Karpas-422 (cell line): ENCODE measurements around the gene FCMR. TPM values are rescaled to one million over a fixed set of nuclear protein-coding genes. Genes with fewer than 3 reads are reported as not detected.

ENCODE experiments used
- DNase-seq: peaks from one replicate; pipeline ENCODE4 v3.0.0-alpha.2; 2015
- H2AFZ ChIP-seq: fragments of 200-600 bp; sonication (generic); 2 replicates; pipeline ENCODE4 v1.6.1; 2014; ENCODE audit warnings: antibody characterized with exemption, low read length, mixed read lengths
- H3K27ac ChIP-seq: fragments of 200-600 bp; sonication (generic); 2 replicates; pipeline ENCODE4 v1.5.1; 2014; ENCODE audit warnings: mild to moderate bottlenecking, low read length, moderate library complexity
- H3K27me3 ChIP-seq: fragments of 200-600 bp; sonication (generic); 2 replicates; pipeline ENCODE4 v1.6.1; 2014; ENCODE audit warnings: low read length, mixed read lengths
- H3K36me3 ChIP-seq: fragments of 200-600 bp; sonication (generic); 2 replicates; pipeline ENCODE4 v1.6.1; 2014; ENCODE audit warnings: low read length, mixed read lengths; ENCODE audit not compliant: insufficient read depth
- H3K4me1 ChIP-seq: fragments of 200-600 bp; sonication (generic); 2 replicates; pipeline ENCODE4 v1.6.1; 2014; ENCODE audit warnings: mild to moderate bottlenecking, low read length, mixed read lengths
- H3K4me2 ChIP-seq: fragments of 200-600 bp; sonication (generic); 2 replicates; pipeline ENCODE4 v1.6.1; 2014; ENCODE audit warnings: low read length, low read depth, mild to moderate bottlenecking; ENCODE audit not compliant: poor library complexity, severe bottlenecking
- H3K4me3 ChIP-seq: fragments of 200-600 bp; sonication (generic); 2 replicates; pipeline ENCODE4 v1.5.1; 2014; ENCODE audit warnings: mild to moderate bottlenecking, antibody characterized with exemption, low read length, mixed read lengths
- H3K79me2 ChIP-seq: fragments of 200-600 bp; sonication (generic); 2 replicates; pipeline ENCODE4 v1.6.1; 2014; ENCODE audit warnings: mild to moderate bottlenecking, low read length, mixed read lengths
- H3K9ac ChIP-seq: fragments of 200-600 bp; sonication (generic); 2 replicates; pipeline ENCODE4 v1.6.0; 2014; ENCODE audit warnings: low read length
- H3K9me2 ChIP-seq: fragments of 200-600 bp; sonication (generic), shearing (Covaris generic); replicated peaks from 2 replicates; pipeline ENCODE4 v1.6.0; 2014; ENCODE audit warnings: mild to moderate bottlenecking, low read length, moderate library complexity; ENCODE audit not compliant: insufficient read depth
- H3K9me3 ChIP-seq: fragments of 300-700, 200-600 bp; sonication (generic); 2 replicates; pipeline ENCODE4 v1.6.1; 2014; ENCODE audit warnings: low read length, mixed read lengths
- H4K20me1 ChIP-seq: fragments of 200-600 bp; sonication (generic); 2 replicates; pipeline ENCODE4 v1.6.1; 2014; ENCODE audit warnings: mild to moderate bottlenecking, antibody characterized with exemption, low read length, low read depth; ENCODE audit not compliant: insufficient read depth
- total RNA-seq: library from RNA; depleted of rRNA; stranded (reverse); fragments of >200 nt; shearing (Covaris generic); gene quantifications from 2 replicates; pipeline ENCODE4 v1.2.3, GENCODE V29; 2014; ENCODE audit warnings: low replicate concordance; rRNA removed

Gene FCMR, protein sequence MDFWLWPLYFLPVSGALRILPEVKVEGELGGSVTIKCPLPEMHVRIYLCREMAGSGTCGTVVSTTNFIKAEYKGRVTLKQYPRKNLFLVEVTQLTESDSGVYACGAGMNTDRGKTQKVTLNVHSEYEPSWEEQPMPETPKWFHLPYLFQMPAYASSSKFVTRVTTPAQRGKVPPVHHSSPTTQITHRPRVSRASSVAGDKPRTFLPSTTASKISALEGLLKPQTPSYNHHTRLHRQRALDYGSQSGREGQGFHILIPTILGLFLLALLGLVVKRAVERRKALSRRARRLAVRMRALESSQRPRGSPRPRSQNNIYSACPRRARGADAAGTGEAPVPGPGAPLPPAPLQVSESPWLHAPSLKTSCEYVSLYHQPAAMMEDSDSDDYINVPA
- total RNA-seq = not detected in 2 replicates

DNA sequence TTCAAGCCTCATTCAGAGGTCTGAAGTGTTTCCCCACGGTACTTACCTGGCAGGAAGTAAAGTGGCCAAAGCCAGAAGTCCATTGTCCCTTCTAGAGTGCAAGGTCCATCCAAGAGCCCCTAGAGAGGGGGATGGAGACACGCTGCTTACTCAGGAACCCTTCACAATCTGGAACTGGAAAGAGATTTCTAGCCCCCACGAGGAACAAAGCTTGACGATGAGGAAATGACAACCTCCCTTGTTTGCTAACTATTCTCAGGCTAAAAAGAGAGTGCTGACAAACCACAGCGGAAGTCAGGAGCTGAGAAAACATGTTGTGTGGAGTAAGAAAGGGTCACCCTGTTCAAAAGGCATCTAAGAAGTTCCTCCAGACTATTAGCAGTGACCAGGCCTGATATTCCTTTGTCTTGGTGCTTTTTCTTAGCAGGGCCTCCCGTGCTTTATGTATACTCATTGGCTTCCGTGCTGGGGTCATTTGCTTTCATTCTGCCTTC is at the start of gene FCMR:
Gene FCMR, minus strand, starts transcription at position 170 of the 494 bp plus-strand sequence. Its CDS starts 87 bp downstream, at position 83.
- H3K4me3 ChIP-seq = no peak within 1 kb of the TSS

DNA sequence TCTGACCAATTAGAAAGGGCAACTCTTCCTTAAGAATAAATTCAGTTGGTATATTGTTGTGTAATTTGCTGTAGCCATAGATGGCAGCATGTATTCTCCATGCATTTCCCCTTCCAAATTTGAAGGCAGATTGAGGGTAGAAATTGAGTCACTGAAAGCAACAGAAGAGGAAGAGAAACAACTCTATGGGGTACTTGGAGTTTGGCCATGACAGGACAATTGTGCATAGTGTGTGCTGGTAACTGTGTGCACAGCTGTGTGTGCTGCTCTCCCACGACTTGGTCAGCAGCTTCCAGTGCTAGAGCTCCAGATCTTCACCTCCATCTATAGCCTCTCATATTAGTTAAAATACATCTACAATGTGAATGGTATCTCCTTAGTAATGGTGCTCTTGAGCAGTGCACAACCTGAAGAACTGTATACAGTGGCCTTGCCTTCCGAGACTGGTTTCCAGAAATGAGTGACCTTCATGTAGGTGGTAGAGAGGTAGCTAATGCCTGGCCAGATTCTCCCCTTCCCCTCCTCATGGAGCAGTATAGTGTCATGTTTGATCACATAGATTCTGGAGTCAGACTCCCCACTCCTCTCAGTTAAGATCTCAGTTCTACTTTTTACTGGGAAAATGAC is 49.4 kb upstream of the FCMR start:
- Histone ChIP-seq H3K79me2 (no peaks in the 10 kb centered on the region), H3K36me3 (no peaks in the 10 kb centered on the region), H2AFZ (no peak overlapping the region), H3K9me3 (no peaks in the 10 kb centered on the region), H3K9ac (no peak overlapping the region), H4K20me1 (no peaks in the 10 kb centered on the region), H3K4me2 (no peak overlapping the region), H3K4me3 (no peak overlapping the region), H3K27ac (no peak overlapping the region), H3K4me1 (no peaks in the 10 kb centered on the region), H3K9me2 (no peaks in the 10 kb centered on the region), H3K27me3 (no peaks in the 10 kb centered on the region)
- no peak for DNase-seq

More for the DNA sequence above, at the start of gene FCMR:
- Histone ChIP-seq H3K79me2 (no peaks in the 10 kb centered on the region), H3K9me3 (no peaks in the 10 kb centered on the region), H3K27ac (no peak within 1 kb of the TSS), H3K27me3 (no peaks in the 10 kb centered on the region), H3K4me2 (no peak within 1 kb of the TSS), H2AFZ (no peak within 1 kb of the TSS), H3K9ac (no peak within 1 kb of the TSS), H3K9me2 (no peaks in the 10 kb centered on the region), H3K4me1 (no peaks in the 10 kb centered on the region), H4K20me1 (no peaks in the 10 kb centered on the region), H3K36me3 (no peaks in the 10 kb centered on the region)
- DNase-seq = no peak

DNA sequence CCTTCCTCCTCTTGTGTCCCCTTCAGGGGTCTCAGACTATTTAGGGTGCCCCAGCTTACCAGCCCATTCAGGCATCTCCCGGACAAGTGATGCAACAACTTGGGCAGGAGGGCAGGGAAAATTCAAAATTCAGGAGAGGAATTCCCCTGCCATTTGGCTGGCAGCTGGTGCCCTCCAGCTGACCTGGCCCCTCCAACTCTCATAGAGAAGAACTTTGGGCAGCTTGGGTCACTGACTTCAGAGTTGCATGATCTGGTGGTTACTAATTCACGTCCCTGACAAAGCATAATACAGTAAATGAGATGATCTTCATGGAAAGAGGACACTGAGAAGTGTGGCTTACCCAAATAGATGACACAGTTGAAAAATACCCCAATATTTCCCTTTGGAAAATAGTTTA is 48.7 kb upstream of the FCMR start, which contains the start of gene FCAMR:
Gene FCAMR, minus strand, starts transcription at position 15 of the 400 bp plus-strand sequence. CDS start 335 bp downstream, outside the sequence.
- Histone ChIP-seq H3K9me3 (no peaks in the 10 kb centered on the region), H4K20me1 (no peaks in the 10 kb centered on the region), H3K79me2 (no peaks in the 10 kb centered on the region), H3K4me2 (no peak within 1 kb of the TSS), H3K36me3 (no peaks in the 10 kb centered on the region), H2AFZ (no peak within 1 kb of the TSS), H3K4me1 (no peaks in the 10 kb centered on the region), H3K27me3 (no peaks in the 10 kb centered on the region), H3K9ac (no peak within 1 kb of the TSS), H3K4me3 (no peak within 1 kb of the TSS), H3K27ac (no peak within 1 kb of the TSS), H3K9me2 (no peaks in the 10 kb centered on the region)
- DNase-seq = no peak

DNA sequence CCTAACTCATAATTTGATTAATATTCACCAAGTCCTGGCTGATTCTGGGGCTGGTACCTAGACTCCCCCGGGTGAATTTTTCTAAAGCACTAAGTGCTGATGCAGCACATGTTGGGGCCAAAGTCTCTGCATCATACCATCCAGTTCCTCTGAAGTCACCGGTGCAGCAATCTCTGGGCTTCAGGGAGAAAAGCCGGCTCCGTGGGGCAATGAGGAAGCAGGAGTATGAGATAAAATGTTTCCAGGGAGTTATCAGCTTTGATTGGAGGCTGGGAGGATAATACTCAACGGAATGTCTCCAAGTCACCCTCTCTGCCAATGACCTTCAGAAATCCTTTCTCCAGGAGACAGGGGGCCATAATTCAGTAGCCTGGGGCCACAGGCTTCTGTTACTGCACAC is 47.3 kb upstream of the FCMR start:
- H3K27ac ChIP-seq = no peak overlapping the region
- no peak overlapping the region for H3K4me3 ChIP-seq
- no peaks in the 10 kb centered on the region for H3K79me2 ChIP-seq
- no peaks in the 10 kb centered on the region for H3K4me1 ChIP-seq
- no peaks in the 10 kb centered on the region for H3K9me2 ChIP-seq
- H3K4me2 ChIP-seq = no peak overlapping the region
- no peaks in the 10 kb centered on the region for H3K36me3 ChIP-seq
- H3K9ac ChIP-seq = no peak overlapping the region
- H4K20me1 ChIP-seq = no peaks in the 10 kb centered on the region
- H3K27me3 ChIP-seq = no peaks in the 10 kb centered on the region
- DNase-seq = no peak
- H3K9me3 ChIP-seq = no peaks in the 10 kb centered on the region
- H2AFZ ChIP-seq = no peak overlapping the region

DNA sequence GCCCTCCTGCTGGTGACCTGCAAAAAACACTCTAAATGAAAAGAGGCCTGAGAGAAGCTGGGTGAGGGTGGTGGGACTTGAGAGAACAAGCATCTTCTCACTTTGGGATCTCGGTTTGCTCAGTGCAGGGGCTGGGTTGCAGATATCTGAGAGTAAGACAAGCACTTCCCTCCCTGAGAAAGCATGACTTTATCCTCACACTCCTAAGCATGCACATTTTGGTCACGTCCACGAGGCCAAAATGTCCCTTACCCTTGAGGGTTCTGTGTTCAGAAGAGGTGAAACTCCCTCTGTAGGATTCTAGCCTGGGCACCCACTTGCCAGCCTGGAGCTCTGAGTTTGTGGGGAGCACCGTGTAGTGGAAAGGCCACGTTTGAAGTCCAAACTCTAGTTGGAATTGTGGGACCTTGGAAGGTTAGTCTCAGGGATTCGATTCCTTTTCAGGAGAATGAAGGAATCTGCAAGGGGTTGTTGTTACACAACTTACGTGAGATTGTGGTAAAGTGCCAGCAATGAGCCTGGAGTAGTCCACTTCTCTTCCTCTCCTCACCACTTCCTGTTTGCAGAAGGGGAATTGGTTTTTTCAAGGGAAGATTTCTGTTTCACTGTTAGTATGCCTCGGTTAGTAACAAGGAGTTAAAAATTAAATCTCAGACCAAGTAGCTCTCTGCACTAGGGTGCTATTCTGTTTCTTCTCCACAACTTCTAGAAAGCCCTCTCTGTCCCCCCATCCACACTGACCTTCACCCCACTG is 45.5 kb upstream of the FCMR start:
- H4K20me1 ChIP-seq = no peaks in the 10 kb centered on the region
- H3K9me3 ChIP-seq = no peaks in the 10 kb centered on the region
- H3K9ac ChIP-seq = no peak overlapping the region
- no peak for DNase-seq
- H3K4me2 ChIP-seq = no peak overlapping the region
- no peaks in the 10 kb centered on the region for H3K4me1 ChIP-seq
- no peaks in the 10 kb centered on the region for H3K36me3 ChIP-seq
- no peak overlapping the region for H2AFZ ChIP-seq
- H3K4me3 ChIP-seq = no peak overlapping the region
- no peak overlapping the region for H3K27ac ChIP-seq
- H3K27me3 ChIP-seq = no peaks in the 10 kb centered on the region; the same call in 1 of the 2 replicates
- no peaks in the 10 kb centered on the region for H3K9me2 ChIP-seq
- no peaks in the 10 kb centered on the region for H3K79me2 ChIP-seq

DNA sequence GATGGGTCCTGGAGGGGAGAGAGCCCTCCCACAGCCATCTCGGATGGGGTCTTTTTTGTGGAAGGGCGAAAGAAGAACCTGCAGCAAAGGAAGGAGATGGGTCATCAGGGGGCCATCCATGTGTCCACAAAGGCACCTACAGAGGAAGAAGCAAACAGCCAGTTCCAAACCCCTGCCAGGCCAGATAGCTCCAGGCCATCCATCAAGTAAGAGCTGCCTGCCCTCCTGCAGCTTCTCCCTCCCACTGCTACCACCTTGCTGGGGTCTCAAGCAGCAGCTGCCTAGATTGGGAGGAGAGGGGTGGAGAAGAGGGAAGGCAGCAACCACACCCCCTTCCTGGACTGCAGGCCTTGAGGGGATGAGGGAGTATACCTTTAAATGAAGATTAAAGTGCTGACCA is 44.0 kb upstream of the FCMR start:
- Histone ChIP-seq H2AFZ (no peak overlapping the region), H3K79me2 (no peaks in the 10 kb centered on the region), H3K27me3 (no peaks in the 10 kb centered on the region; the same call in 1 of the 2 replicates), H3K4me3 (no peak overlapping the region), H3K4me2 (no peak overlapping the region), H4K20me1 (no peaks in the 10 kb centered on the region), H3K9me3 (no peaks in the 10 kb centered on the region), H3K36me3 (no peaks in the 10 kb centered on the region), H3K9me2 (no peaks in the 10 kb centered on the region), H3K9ac (no peak overlapping the region), H3K4me1 (no peaks in the 10 kb centered on the region), H3K27ac (no peak overlapping the region)
- DNase-seq = no peak

DNA sequence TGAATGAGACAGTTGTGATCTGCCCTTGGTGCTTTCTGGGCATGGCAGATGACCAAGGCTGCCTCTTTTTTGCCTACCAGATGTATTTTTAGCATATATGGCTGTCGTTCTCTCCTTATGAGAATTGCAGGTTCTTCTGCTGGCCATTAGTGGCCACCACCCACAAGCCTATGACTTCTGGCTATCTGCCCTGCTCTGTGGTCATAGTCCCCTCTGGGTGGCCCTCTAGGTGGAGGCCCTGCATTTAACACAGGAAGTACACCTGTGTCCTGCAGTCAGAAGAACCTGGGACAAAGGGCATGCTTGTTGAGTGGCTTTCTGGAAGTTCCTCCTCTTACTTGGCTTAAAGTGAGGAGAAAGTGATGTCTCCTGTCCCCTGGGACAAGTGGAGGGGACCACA is 42.0 kb upstream of the FCMR start:
- Histone ChIP-seq H3K9ac (no peak overlapping the region), H3K4me1 (no peaks in the 10 kb centered on the region), H2AFZ (no peak overlapping the region), H3K36me3 (no peaks in the 10 kb centered on the region), H3K4me2 (no peak overlapping the region), H3K27ac (no peak overlapping the region), H3K27me3 (no peaks in the 10 kb centered on the region; the same call in 1 of the 2 replicates), H3K4me3 (no peak overlapping the region), H3K9me3 (no peaks in the 10 kb centered on the region), H3K79me2 (no peaks in the 10 kb centered on the region), H4K20me1 (no peaks in the 10 kb centered on the region), H3K9me2 (no peaks in the 10 kb centered on the region)
- no peak for DNase-seq
